ENCODE data around the gene PLEKHG5. TPM values are rescaled to one million over a fixed set of nuclear protein-coding genes. Genes with fewer than 3 reads are reported as not detected.

The PLEKHG5 gene
- total and polyA plus RNA-seq, 4 donors: 3.4 to 22.9 (median 10.0) TPM

GRCh38 chr1:6510493-6510892, 19.0 kb upstream of the PLEKHG5 start:
- Histone ChIP-seq H3K27ac (ENCODE audit: low read depth in 1 of 2, low read length in 1 of 2) (no peak overlapping the region), H3K4me1 (ENCODE audit: control insufficient read depth in 5 of 5, insufficient read depth in 5 of 5, low read length in 5 of 5) (no peaks in the 10 kb centered on the region), H3K27me3 (ENCODE audit: control insufficient read depth in 3 of 3, insufficient read depth in 3 of 3, low read length in 2 of 3) (no peaks in the 10 kb centered on the region), H3K9ac (ENCODE audit: insufficient read depth in 1 of 2, low read length in 2 of 2) (no peak overlapping the region), H3K36me3 (ENCODE audit: control insufficient read depth in 4 of 4, insufficient read depth in 4 of 4, low read length in 4 of 4) (no peaks in the 10 kb centered on the region), H3K4me3 (no peak overlapping the region), H3K9me3 (ENCODE audit: control insufficient read depth in 4 of 4, insufficient read depth in 3 of 4, low read length in 3 of 4) (no peaks in the 10 kb centered on the region)
- DNase-seq (no peak), ATAC-seq (ENCODE audit: insufficient read depth, low FRiP score) (no peak)
- no peak for TF ChIP-seq CTCF (IDR thresholded peaks at IDR 0.05; ENCODE audit: control extremely low read depth, extremely low read depth)
- 82 to 91% methylated on average over 6 of the region's 6 CpGs for WGBS, 2 donors

- DNase-seq (no peak), ATAC-seq (ENCODE audit: insufficient read depth, low FRiP score) (no peak)
- Histone ChIP-seq H3K4me1 (ENCODE audit: control insufficient read depth in 5 of 5, insufficient read depth in 5 of 5, low read length in 5 of 5) (no peaks in the 10 kb centered on the region), H3K36me3 (ENCODE audit: control insufficient read depth in 4 of 4, insufficient read depth in 4 of 4, low read length in 4 of 4) (no peaks in the 10 kb centered on the region), H3K9ac (ENCODE audit: insufficient read depth in 1 of 2, low read length in 2 of 2) (no peak overlapping the region), H3K4me3 (no peak overlapping the region), H3K27me3 (ENCODE audit: control insufficient read depth in 3 of 3, insufficient read depth in 3 of 3, low read length in 2 of 3) (no peaks in the 10 kb centered on the region), H3K9me3 (ENCODE audit: control insufficient read depth in 4 of 4, insufficient read depth in 3 of 4, low read length in 3 of 4) (no peaks in the 10 kb centered on the region), H3K27ac (ENCODE audit: low read depth in 1 of 2, low read length in 1 of 2) (no peak overlapping the region)
- WGBS, 2 donors: 61 to 72% methylated on average over 6 to 10 of the region's 10 CpGs
- no peak for TF ChIP-seq CTCF (IDR thresholded peaks at IDR 0.05; ENCODE audit: control extremely low read depth, extremely low read depth)
Measured at GRCh38 chr1:6509919-6510291, 18.4 kb upstream of the PLEKHG5 start.

- WGBS, 2 donors: 30 to 61% methylated on average over 20 of the region's 20 CpGs
- Histone ChIP-seq H3K4me3 (no peak overlapping the region), H3K9ac (ENCODE audit: insufficient read depth in 1 of 2, low read length in 2 of 2) (no peak overlapping the region), H3K36me3 (ENCODE audit: control insufficient read depth in 4 of 4, insufficient read depth in 4 of 4, low read length in 4 of 4) (no peaks in the 10 kb centered on the region), H3K4me1 (ENCODE audit: control insufficient read depth in 5 of 5, insufficient read depth in 5 of 5, low read length in 5 of 5) (no peaks in the 10 kb centered on the region), H3K27me3 (ENCODE audit: control insufficient read depth in 3 of 3, insufficient read depth in 3 of 3, low read length in 2 of 3) (no peaks in the 10 kb centered on the region), H3K27ac (ENCODE audit: low read depth in 1 of 2, low read length in 1 of 2) (no peak overlapping the region), H3K9me3 (ENCODE audit: control insufficient read depth in 4 of 4, insufficient read depth in 3 of 4, low read length in 3 of 4) (no peaks in the 10 kb centered on the region)
- ATAC-seq (ENCODE audit: insufficient read depth, low FRiP score) (no peak), DNase-seq (no peak)
- TF ChIP-seq CTCF (IDR thresholded peaks at IDR 0.05; ENCODE audit: control extremely low read depth, extremely low read depth): no peak
Measured at GRCh38 chr1:6509220-6509918, 17.9 kb upstream of the PLEKHG5 start.

- H3K9me3 ChIP-seq (ENCODE audit: control insufficient read depth in 4 of 4, insufficient read depth in 3 of 4, low read length in 3 of 4): no peaks in the 10 kb centered on the region
- H3K36me3 ChIP-seq (ENCODE audit: control insufficient read depth in 4 of 4, insufficient read depth in 4 of 4, low read length in 4 of 4): no peaks in the 10 kb centered on the region
- 87 to 91% methylated on average over 11 of the region's 11 CpGs for WGBS, 2 donors
- no peak for ATAC-seq (ENCODE audit: insufficient read depth, low FRiP score)
- TF ChIP-seq CTCF (IDR thresholded peaks at IDR 0.05; ENCODE audit: control extremely low read depth, extremely low read depth): no peak
- H3K27me3 ChIP-seq (ENCODE audit: control insufficient read depth in 3 of 3, insufficient read depth in 3 of 3, low read length in 2 of 3): no peaks in the 10 kb centered on the region
- no peak overlapping the region for H3K9ac ChIP-seq (ENCODE audit: insufficient read depth in 1 of 2, low read length in 2 of 2)
- H3K4me3 ChIP-seq: no peak overlapping the region
- H3K4me1 ChIP-seq (ENCODE audit: control insufficient read depth in 5 of 5, insufficient read depth in 5 of 5, low read length in 5 of 5): no peaks in the 10 kb centered on the region
- DNase-seq: no peak
- H3K27ac ChIP-seq (ENCODE audit: low read depth in 1 of 2, low read length in 1 of 2): no peak overlapping the region
Measured at GRCh38 chr1:6508816-6509189, 17.3 kb upstream of the PLEKHG5 start.

All from lung (tissue), 12 donors.